GM21360 (cell line): ENCODE data around the gene RNU5B-1.

Experiments
- ATAC-seq: cut with Tn5 transposase; IDR thresholded peaks from one replicate; pipeline ENCODE4 v1.9.1; 2021; ENCODE audit warnings: mild to moderate bottlenecking, moderate library complexity; ENCODE audit not compliant: unreplicated experiment

The RNU5B-1 gene

GRCh38 chr15:65287520-65287855 lies 17.0 kb upstream of the RNU5B-1 start:
- no peak for ATAC-seq

- ATAC-seq, result no peak
These were observed 15.1 kb upstream of the RNU5B-1 start for GRCh38 chr15:65289261-65289854.

DNA sequence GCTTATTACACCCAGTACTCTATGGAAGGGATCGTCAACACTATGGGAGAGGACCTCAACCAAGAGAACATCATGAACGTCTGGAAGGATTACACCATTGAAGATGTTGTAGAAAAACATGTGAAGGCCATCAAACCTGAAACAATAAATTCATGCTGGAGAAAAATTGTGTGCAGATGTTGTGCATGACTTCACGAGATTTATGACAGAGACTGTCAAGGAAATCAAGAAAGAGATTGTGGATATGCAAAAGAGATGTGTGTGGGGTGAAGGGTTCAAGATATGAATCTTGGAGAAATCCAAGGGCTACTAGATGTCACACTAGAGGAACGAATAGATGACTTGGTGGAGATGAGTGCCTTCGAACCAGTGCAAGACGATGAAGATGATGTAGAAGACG lies 14.2 kb upstream of the RNU5B-1 start:
- ATAC-seq, result no peak

- ATAC-seq, result no peak
These were observed 11.4 kb upstream of the RNU5B-1 start for GRCh38 chr15:65292938-65293518.

DNA sequence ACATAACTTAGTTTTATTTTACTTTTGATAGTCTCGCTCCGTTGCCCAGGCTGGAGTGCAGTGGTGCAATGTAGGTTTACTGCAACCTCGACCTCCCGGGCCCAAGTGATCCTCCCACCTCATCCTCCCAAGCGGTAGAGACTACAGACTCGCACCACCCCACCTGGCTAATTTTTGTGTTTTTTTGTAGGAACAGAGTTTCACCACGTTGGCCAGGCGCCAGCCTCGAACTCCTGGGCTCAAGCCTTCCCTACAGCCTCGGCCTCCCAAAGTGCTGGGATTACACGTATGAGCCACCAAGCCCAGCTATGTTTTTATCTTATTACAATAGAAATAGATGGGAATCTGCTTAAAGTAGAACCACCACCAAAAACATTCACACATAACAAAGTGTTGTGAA lies 5.7 kb upstream of the RNU5B-1 start:
- no peak for ATAC-seq

DNA sequence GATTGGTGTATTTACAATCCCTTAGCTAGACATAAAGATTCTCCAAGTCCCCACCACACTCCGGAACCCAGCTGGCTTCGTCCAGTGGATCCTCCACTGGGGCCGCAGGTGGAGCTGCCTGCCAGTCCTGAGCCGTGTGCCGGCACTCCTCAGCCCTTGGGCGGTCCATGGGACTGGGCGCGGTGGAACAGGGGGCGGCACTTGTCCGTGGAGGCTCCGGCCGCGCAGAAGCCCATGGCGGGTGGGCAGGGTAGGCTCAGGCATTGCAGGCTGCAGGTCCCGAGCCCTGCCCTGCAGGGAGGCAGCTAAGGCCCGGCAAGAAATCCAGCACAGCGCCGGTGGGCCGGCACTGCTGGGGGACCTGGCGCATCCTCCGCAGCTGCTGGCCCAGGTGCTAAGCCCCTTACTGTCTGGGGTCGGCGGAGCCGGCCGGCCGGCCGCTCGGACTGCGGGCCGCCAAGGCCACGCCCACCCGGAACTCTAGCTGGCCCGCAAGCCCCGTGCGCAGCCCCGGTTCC lies 3.5 kb upstream of the RNU5B-1 start:
- no peak for ATAC-seq

DNA sequence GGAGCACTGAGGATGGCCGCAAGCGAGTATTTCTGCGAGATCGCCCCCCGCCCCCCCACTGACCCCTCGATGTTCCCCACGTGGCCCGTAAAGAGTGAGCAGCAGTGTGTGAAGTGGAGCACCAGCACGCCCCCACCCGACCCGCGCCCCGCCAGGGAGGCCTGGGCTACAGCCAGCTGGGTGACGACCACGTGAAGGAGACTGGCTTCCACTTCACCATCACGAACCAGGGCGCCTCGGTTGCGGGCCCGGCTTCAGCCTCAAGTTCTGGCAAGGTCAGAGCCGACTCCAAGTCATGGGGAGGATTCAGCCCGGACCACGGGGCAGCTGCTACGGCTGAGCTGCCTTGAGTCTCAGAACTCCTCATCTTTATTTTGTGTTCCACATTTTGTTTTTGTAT lies 2.4 kb upstream of the RNU5B-1 start:
- no peak for ATAC-seq

GRCh38 chr15:65303687-65304380 lies 643 bp upstream of the RNU5B-1 start:
- peak; percentile 3 for ATAC-seq

GRCh38 chr15:65305150-65305758 lies 777 bp downstream of the RNU5B-1 start:
- no peak for ATAC-seq

DNA sequence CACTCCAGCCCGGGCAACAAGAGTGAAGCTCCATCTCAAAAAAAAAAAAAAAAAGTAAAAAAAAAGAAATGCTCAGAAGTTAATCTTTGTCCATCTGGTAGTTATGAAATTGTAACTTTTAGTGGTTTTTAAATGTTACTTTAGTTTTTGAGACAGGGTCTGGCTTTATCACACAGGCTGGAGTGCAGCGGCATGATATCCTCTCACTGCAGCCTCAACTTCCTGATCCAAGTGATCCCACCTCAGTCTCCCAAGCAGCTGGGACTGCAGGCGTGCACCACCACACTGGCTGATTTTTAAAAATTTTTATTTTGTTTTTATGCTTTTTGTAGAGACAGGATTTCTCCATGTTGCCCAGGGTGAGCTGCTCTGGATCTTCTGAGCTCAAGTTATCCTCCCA lies 1.3 kb downstream of the RNU5B-1 start:
- no peak for ATAC-seq

GRCh38 chr15:65306551-65306950 lies 2.1 kb downstream of the RNU5B-1 start:
- no peak for ATAC-seq

GRCh38 chr15:65307978-65308377 lies 3.5 kb downstream of the RNU5B-1 start:
- no peak for ATAC-seq

DNA sequence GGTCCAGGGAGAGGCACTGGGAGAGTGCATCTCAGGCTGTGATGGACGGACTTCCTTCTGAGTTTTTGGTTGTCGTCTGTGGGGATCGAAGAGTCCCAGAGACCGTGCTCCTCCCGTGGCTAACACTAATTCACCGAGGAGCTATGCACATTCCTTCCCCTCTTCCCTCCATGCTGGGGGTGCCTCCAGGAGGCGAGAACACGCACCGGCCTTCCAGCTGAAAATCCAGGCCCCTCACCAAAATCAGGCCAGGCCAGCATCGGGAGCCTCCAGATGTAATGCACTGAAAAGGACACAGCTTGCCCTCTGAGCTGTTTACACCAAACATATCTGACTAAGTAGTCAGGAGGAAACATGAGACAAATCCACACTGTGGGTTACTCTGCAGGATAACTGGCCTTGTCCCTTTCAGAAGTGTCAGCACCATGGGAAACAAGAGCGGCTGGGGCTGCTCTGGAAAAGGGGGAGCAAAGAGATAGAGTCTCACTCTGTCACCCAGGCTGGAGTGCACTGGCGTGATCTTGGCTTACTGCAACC lies 5.5 kb downstream of the RNU5B-1 start:
- ATAC-seq, result no peak

DNA sequence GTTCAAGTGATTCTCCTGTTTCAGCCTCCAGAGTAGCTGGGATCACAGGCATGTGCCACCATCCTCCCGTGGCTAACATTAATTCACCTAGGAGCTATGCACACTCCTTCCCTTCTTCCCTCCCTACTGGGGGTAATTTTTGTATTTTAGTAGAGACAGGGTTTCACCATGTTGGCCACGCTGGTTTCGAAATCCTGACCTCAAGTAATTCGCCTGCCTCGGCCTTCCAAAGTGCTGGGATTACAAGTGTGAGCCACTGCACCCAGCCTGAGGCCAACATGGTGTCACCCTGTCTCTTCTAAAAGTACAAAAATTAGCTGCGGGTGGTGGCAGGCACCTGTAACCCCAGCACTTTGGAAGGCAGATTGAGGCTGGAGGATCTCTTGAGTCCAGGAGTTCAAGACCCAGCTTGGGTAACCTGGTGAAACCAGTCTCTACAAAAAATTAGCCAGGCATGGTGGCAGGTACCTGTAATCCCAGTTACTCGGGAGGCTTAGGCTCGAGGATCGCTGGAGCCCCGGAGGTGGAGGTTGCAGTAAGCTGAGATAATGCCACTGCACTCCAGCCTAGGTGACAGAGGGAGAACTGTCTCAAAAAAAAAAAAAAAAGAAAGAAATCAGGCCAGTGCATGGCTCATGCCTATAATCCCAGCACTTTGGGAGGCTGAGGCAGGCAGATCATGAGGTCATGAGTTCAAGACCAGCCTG lies 6.1 kb downstream of the RNU5B-1 start:
- no peak for ATAC-seq

DNA sequence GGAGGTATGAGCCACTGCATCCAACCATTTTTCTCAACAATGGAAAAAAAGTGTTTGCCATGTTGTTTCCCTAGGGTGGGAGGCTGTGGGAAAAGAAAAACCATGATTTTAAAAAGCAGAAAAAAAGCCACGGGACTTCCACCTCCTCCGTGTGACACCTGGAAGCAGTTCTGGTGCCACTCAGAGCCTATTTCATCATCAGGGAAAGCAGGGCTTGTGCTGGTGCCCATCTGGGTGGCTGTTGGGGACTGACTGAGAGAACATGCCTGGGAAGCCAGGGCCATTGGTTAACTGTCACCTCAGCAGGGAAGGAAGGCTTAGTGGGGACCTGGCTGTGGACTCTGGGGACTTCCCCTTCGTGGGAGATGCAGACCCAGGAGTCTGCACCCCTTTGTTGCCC lies 7.3 kb downstream of the RNU5B-1 start:
- no peak for ATAC-seq

DNA sequence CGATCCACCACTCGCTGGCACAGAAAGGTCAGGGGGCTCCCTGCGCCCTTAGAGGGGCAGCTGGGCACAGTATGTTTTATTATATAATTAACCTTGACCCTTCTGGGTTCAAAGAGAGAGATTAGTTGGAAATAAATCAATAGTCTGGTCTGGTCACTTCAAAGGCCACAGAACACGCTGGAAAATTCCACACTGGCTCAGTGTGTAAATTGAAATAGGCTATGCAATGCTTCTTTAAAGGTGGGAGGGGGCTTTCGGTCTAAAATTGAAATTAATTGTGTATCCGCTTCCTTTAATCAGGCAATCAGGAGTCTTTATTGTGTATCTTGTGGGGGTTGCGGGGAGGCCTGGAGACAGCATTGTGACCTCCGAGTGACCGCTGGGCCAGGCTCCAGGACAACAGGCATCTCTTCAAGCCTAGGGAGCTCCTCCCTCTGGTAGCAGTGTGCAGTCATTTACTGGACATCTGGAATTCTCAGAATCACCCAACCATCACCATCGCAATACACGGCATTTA lies 8.0 kb downstream of the RNU5B-1 start:
- ATAC-seq, result no peak

GRCh38 chr15:65318870-65319356 lies 14.4 kb downstream of the RNU5B-1 start:
- ATAC-seq, result no peak

DNA sequence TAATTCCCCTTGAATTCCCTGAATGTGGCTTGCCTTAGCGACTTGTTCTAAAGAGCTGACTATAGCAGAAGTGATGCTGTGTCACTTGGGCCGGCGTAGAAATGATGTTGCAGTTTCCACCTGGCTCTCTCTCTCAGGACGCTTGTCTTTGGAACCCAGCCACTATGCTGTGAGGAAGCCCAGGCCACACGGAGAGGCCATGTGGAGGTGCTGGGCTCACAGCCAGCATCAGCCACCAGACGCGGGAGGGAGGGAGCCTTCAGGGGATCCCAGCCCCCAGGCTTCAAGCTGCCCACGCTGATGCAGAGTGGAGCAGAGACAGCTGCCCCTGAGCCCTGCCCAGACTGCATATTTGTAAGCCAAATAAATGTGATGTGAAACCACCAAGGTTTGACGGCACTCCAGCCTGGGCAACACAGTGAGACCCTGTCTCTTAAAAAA lies 18.6 kb downstream of the RNU5B-1 start:
- no peak for ATAC-seq

DNA sequence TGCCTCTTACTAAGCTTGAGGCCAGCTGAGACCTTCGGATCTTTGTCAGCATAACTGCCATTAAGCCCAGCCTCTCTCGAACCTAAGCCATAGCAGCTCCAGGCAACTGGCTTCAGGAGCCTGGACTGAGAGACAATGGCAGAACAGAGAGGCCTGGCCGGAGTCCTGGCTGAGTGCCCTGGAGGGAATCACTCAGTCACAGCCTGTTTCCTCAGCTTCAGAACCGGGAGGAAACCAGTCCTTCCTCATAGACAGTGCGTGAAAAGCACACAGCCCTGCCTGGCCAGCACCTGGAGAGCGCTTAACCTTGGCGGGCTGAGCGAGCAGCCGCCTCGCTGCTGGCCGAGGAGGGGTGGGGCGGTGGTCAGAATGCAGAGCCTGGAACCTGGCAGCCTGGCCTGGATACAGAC lies 21.6 kb downstream of the RNU5B-1 start:
- ATAC-seq, result no peak

GRCh38 chr15:65326818-65327217 lies 22.3 kb downstream of the RNU5B-1 start:
- no peak for ATAC-seq
